Astrocyte of the cerebellum (primary cell): ENCODE data around the gene MRC1.

ENCODE experiments used
- DNase-seq: peaks from one replicate; pipeline ENCODE4 v3.0.0-alpha.2; 2011; ENCODE audit warnings: low read depth
- H3K4me3 ChIP-seq: 2 replicates; pipeline ENCODE4 v1.5.1; 2011; ENCODE audit warnings: mild to moderate bottlenecking, low read depth, low read length, moderate library complexity
- CTCF ChIP-seq: IDR thresholded peaks from 2 replicates; pipeline ENCODE4 v1.5.1; 2012; ENCODE audit warnings: low read length, low read depth, moderate library complexity, mild to moderate bottlenecking; ENCODE audit errors: missing control alignments
- in situ Hi-C: cut with HindIII; loops from 2 replicates; pipeline ENCODE4 v1.10.0; 2017; ENCODE audit warnings: low sequenced_read_pairs

The MRC1 gene

GRCh38 chr10:17784688-17785087 lies 24.5 kb upstream of the MRC1 start:
- H3K4me3 ChIP-seq: no peak overlapping the region
- in situ Hi-C loops: no loop called here
- no peak for TF ChIP-seq CTCF
- DNase-seq: no peak

- in situ Hi-C loops: no loop called here
- TF ChIP-seq CTCF: no peak
- DNase-seq: no peak
- no peak overlapping the region for H3K4me3 ChIP-seq
Measured at GRCh38 chr10:17785276-17785930, 23.7 kb upstream of the MRC1 start.

- H3K4me3 ChIP-seq: no peak overlapping the region
- no peak for TF ChIP-seq CTCF
- DNase-seq: peak; percentile 96
- in situ Hi-C loops: no loop called here
Measured at GRCh38 chr10:17787087-17787961, 21.8 kb upstream of the MRC1 start.

GRCh38 chr10:17788646-17789045 lies 20.5 kb upstream of the MRC1 start:
- in situ Hi-C loops: no loop called here
- no peak for DNase-seq
- TF ChIP-seq CTCF: no peak
- no peak overlapping the region for H3K4me3 ChIP-seq

GRCh38 chr10:17789396-17789795 lies 19.8 kb upstream of the MRC1 start:
- no peak for TF ChIP-seq CTCF
- H3K4me3 ChIP-seq: no peak overlapping the region
- in situ Hi-C loops: no loop called here
- no peak for DNase-seq

- H3K4me3 ChIP-seq: no peak overlapping the region
- in situ Hi-C loops: no loop called here
- DNase-seq: no peak
- TF ChIP-seq CTCF: no peak
Measured at GRCh38 chr10:17790651-17791050, 18.5 kb upstream of the MRC1 start.
